ENCODE results near the gene MED29. TPM values are rescaled to one million over a fixed set of nuclear protein-coding genes. Genes with fewer than 3 reads are reported as not detected.

Gene MED29
- total and polyA plus RNA-seq, 2 of the 13 experiments (the other 11 are each of a cell fraction or from before 2014, with no cell fraction given) = 14.0 to 19.7 TPM

GRCh38 chr19:39411832-39412099, 20.6 kb downstream of the MED29 start (continued):
- TF ChIP-seq, protein P1, sequence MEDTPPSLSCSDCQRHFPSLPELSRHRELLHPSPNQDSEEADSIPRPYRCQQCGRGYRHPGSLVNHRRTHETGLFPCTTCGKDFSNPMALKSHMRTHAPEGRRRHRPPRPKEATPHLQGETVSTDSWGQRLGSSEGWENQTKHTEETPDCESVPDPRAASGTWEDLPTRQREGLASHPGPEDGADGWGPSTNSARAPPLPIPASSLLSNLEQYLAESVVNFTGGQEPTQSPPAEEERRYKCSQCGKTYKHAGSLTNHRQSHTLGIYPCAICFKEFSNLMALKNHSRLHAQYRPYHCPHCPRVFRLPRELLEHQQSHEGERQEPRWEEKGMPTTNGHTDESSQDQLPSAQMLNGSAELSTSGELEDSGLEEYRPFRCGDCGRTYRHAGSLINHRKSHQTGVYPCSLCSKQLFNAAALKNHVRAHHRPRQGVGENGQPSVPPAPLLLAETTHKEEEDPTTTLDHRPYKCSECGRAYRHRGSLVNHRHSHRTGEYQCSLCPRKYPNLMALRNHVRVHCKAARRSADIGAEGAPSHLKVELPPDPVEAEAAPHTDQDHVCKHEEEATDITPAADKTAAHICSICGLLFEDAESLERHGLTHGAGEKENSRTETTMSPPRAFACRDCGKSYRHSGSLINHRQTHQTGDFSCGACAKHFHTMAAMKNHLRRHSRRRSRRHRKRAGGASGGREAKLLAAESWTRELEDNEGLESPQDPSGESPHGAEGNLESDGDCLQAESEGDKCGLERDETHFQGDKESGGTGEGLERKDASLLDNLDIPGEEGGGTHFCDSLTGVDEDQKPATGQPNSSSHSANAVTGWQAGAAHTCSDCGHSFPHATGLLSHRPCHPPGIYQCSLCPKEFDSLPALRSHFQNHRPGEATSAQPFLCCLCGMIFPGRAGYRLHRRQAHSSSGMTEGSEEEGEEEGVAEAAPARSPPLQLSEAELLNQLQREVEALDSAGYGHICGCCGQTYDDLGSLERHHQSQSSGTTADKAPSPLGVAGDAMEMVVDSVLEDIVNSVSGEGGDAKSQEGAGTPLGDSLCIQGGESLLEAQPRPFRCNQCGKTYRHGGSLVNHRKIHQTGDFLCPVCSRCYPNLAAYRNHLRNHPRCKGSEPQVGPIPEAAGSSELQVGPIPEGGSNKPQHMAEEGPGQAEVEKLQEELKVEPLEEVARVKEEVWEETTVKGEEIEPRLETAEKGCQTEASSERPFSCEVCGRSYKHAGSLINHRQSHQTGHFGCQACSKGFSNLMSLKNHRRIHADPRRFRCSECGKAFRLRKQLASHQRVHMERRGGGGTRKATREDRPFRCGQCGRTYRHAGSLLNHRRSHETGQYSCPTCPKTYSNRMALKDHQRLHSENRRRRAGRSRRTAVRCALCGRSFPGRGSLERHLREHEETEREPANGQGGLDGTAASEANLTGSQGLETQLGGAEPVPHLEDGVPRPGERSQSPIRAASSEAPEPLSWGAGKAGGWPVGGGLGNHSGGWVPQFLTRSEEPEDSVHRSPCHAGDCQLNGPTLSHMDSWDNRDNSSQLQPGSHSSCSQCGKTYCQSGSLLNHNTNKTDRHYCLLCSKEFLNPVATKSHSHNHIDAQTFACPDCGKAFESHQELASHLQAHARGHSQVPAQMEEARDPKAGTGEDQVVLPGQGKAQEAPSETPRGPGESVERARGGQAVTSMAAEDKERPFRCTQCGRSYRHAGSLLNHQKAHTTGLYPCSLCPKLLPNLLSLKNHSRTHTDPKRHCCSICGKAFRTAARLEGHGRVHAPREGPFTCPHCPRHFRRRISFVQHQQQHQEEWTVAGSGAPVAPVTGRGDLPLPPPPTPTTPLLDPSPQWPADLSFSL (CRISPR knock-in tag; IDR thresholded peaks at IDR 0.05) = peak; percentile 64; the same call in 1 of the 2 replicates
- no peak for TF ChIP-seq ATF7 (IDR thresholded peaks at IDR 0.05)
- TF ChIP-seq ATF7 (CRISPR knock-in tag; IDR thresholded peaks at IDR 0.05) = 0 out of 2 replicates have a peak, but pooled peaks have one; percentile 2
- TF ChIP-seq SMAD1 (CRISPR knock-in tag; IDR thresholded peaks at IDR 0.05; ENCODE audit: borderline replicate concordance, low read depth) = no peak
- TF ChIP-seq ZNF737 (CRISPR knock-in tag; IDR thresholded peaks at IDR 0.05; ENCODE audit: borderline replicate concordance) = no peak
- TF ChIP-seq ZNF101 (CRISPR knock-in tag; IDR thresholded peaks at IDR 0.05; ENCODE audit: borderline replicate concordance, low read depth) = no peak
- TF ChIP-seq, protein P2, sequence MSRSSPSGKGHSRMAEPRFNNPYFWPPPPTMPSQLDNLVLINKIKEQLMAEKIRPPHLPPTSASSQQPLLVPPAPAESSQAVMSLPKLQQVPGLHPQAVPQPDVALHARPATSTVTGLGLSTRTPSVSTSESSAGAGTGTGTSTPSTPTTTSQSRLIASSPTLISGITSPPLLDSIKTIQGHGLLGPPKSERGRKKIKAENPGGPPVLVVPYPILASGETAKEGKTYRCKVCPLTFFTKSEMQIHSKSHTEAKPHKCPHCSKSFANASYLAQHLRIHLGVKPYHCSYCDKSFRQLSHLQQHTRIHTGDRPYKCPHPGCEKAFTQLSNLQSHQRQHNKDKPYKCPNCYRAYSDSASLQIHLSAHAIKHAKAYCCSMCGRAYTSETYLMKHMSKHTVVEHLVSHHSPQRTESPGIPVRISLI (CRISPR knock-in tag; IDR thresholded peaks at IDR 0.05; ENCODE audit: borderline replicate concordance) = no peak
- TF ChIP-seq ZNF34 (CRISPR knock-in tag; IDR thresholded peaks at IDR 0.05; ENCODE audit: borderline replicate concordance) = peak; percentile 19; the same call in 1 of the 2 replicates
- no peak for TF ChIP-seq ZFYVE20 (CRISPR knock-in tag; IDR thresholded peaks at IDR 0.05; ENCODE audit: borderline replicate concordance, low read depth)
- TF ChIP-seq SP4 (CRISPR knock-in tag; IDR thresholded peaks at IDR 0.05) = no peak
- TF ChIP-seq ADNP (CRISPR knock-in tag; IDR thresholded peaks at IDR 0.05) = no peak; the same call in 1 of the 2 replicates
- TF ChIP-seq, protein P3, sequence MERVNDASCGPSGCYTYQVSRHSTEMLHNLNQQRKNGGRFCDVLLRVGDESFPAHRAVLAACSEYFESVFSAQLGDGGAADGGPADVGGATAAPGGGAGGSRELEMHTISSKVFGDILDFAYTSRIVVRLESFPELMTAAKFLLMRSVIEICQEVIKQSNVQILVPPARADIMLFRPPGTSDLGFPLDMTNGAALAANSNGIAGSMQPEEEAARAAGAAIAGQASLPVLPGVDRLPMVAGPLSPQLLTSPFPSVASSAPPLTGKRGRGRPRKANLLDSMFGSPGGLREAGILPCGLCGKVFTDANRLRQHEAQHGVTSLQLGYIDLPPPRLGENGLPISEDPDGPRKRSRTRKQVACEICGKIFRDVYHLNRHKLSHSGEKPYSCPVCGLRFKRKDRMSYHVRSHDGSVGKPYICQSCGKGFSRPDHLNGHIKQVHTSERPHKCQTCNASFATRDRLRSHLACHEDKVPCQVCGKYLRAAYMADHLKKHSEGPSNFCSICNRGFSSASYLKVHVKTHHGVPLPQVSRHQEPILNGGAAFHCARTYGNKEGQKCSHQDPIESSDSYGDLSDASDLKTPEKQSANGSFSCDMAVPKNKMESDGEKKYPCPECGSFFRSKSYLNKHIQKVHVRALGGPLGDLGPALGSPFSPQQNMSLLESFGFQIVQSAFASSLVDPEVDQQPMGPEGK (CRISPR knock-in tag; IDR thresholded peaks at IDR 0.05) = no peak
- 0 out of 2 replicates have a peak, but pooled peaks have one; percentile 42 for TF ChIP-seq GATAD2A (CRISPR knock-in tag; IDR thresholded peaks at IDR 0.05)
- TF ChIP-seq HNRNPUL1 (IDR thresholded peaks at IDR 0.05; ENCODE audit: low read depth, low read length) = no peak
- TF ChIP-seq ZSCAN9 (CRISPR knock-in tag; IDR thresholded peaks at IDR 0.05; ENCODE audit: borderline replicate concordance) = no peak
- TF ChIP-seq SYNCRIP (IDR thresholded peaks at IDR 0.05; ENCODE audit: insufficient read depth, low read depth, low read length) = no peak
- TF ChIP-seq ZNF678 (CRISPR knock-in tag; IDR thresholded peaks at IDR 0.05) = no peak

Measured in HepG2 (cell line).